ENCODE results near the gene ABT1. TPM values are rescaled to one million over a fixed set of nuclear protein-coding genes. Genes with fewer than 3 reads are reported as not detected.
A peak's percentile ranks its signal among the peaks of the same experiment; 100 is the strongest.
"Not testable (repeated sequence)": the region's sequence is repeated elsewhere in the genome, so short reads cannot be mapped to it uniquely, and the experiment has no call there.

The ABT1 gene
- 16.7 and 20.6 TPM in 2 replicates for total RNA-seq (2014; rRNA removed)
- polyA plus RNA-seq (2012), result 12.2 TPM

- peak; percentile 98 for DNase-seq (ENCODE audit: low read depth)
Measured at GRCh38 chr6:26596579-26597388, at the start of gene ABT1. Gene ABT1, plus strand, starts transcription at chr6:26596953. Its CDS starts 30 bp downstream, at chr6:26596983.

GRCh38 chr6:26547363-26547762 lies 49.4 kb upstream of the ABT1 start:
- DNase-seq (ENCODE audit: low read depth), result not testable (repeated sequence)

- no peak for DNase-seq (ENCODE audit: low read depth)
Measured at GRCh38 chr6:26550250-26550993, 46.3 kb upstream of the ABT1 start.

GRCh38 chr6:26552205-26552604 lies 44.5 kb upstream of the ABT1 start:
- no peak for DNase-seq (ENCODE audit: low read depth)

- no peak for DNase-seq (ENCODE audit: low read depth)
Measured at GRCh38 chr6:26552640-26553188, 44.0 kb upstream of the ABT1 start.

- DNase-seq (ENCODE audit: low read depth), result peak; percentile 70
Measured at GRCh38 chr6:26553264-26553634, 43.5 kb upstream of the ABT1 start.

GRCh38 chr6:26553635-26554446 lies 42.9 kb upstream of the ABT1 start:
- DNase-seq (ENCODE audit: low read depth), result peak; percentile 88

- DNase-seq (ENCODE audit: low read depth), result no peak
Measured at GRCh38 chr6:26554447-26554696, 42.4 kb upstream of the ABT1 start.

GRCh38 chr6:26554697-26555504 lies 41.9 kb upstream of the ABT1 start:
- peak; percentile 74 for DNase-seq (ENCODE audit: low read depth)

- no peak for DNase-seq (ENCODE audit: low read depth)
Measured at GRCh38 chr6:26555505-26556262, 41.1 kb upstream of the ABT1 start.

GRCh38 chr6:26556263-26557070 lies 40.3 kb upstream of the ABT1 start:
- DNase-seq (ENCODE audit: low read depth), result peak; percentile 93

- no peak for DNase-seq (ENCODE audit: low read depth)
Measured at GRCh38 chr6:26561533-26562466, 35.0 kb upstream of the ABT1 start.

- no peak for DNase-seq (ENCODE audit: low read depth)
Measured at GRCh38 chr6:26563488-26563887, 33.3 kb upstream of the ABT1 start.

GRCh38 chr6:26568601-26569432 lies 27.9 kb upstream of the ABT1 start:
- DNase-seq (ENCODE audit: low read depth), result peak; percentile 90

- no peak for DNase-seq (ENCODE audit: low read depth)
Measured at GRCh38 chr6:26569433-26569764, 27.4 kb upstream of the ABT1 start.

- DNase-seq (ENCODE audit: low read depth), result no peak
Measured at GRCh38 chr6:26570027-26570809, 26.5 kb upstream of the ABT1 start.
